ENCODE measurements around the gene RIPOR2.
"Not testable (repeated sequence)": the region's sequence is repeated elsewhere in the genome, so short reads cannot be mapped to it uniquely, and the experiment has no call there.

Gene RIPOR2

GRCh38 chr6:24951811-24952299 is 16.1 kb upstream of the RIPOR2 start:
- peak; percentile 29 for DNase-seq (ENCODE audit: low read depth)

GRCh38 chr6:24950218-24950941 is 14.6 kb upstream of the RIPOR2 start:
- no peak for DNase-seq (ENCODE audit: low read depth)

- peak; percentile 55 for DNase-seq (ENCODE audit: low read depth)
These were observed 13.3 kb upstream of the RIPOR2 start for GRCh38 chr6:24949020-24949569.

GRCh38 chr6:24948261-24948660 is 12.5 kb upstream of the RIPOR2 start:
- DNase-seq (ENCODE audit: low read depth): not testable (repeated sequence)

GRCh38 chr6:24947636-24948035 is 11.9 kb upstream of the RIPOR2 start:
- DNase-seq (ENCODE audit: low read depth): no peak

- DNase-seq (ENCODE audit: low read depth): no peak
These were observed 9.3 kb upstream of the RIPOR2 start for GRCh38 chr6:24945054-24945453.

- no peak for DNase-seq (ENCODE audit: low read depth)
These were observed 8.0 kb upstream of the RIPOR2 start for GRCh38 chr6:24943774-24944173.

GRCh38 chr6:24940311-24940917 is 4.7 kb upstream of the RIPOR2 start:
- no peak for DNase-seq (ENCODE audit: low read depth)

- peak; percentile 38 for DNase-seq (ENCODE audit: low read depth)
These were observed 1.0 kb upstream of the RIPOR2 start for GRCh38 chr6:24936641-24937317.

GRCh38 chr6:24933868-24934401 is 1.8 kb downstream of the RIPOR2 start:
- DNase-seq (ENCODE audit: low read depth): no peak

- DNase-seq (ENCODE audit: low read depth): no peak
These were observed 2.5 kb downstream of the RIPOR2 start for GRCh38 chr6:24933266-24933665.

GRCh38 chr6:24932832-24933231 is 2.9 kb downstream of the RIPOR2 start:
- DNase-seq (ENCODE audit: low read depth): no peak

GRCh38 chr6:24931718-24932691 is 3.8 kb downstream of the RIPOR2 start:
- DNase-seq (ENCODE audit: low read depth): no peak

GRCh38 chr6:24931296-24931695 is 4.5 kb downstream of the RIPOR2 start:
- DNase-seq (ENCODE audit: low read depth): no peak

GRCh38 chr6:24930431-24930871 is 5.3 kb downstream of the RIPOR2 start:
- no peak for DNase-seq (ENCODE audit: low read depth)

- DNase-seq (ENCODE audit: low read depth): no peak
These were observed 6.5 kb downstream of the RIPOR2 start for GRCh38 chr6:24929242-24929641.

- no peak for DNase-seq (ENCODE audit: low read depth)
These were observed 7.6 kb downstream of the RIPOR2 start for GRCh38 chr6:24927985-24928745.

- no peak for DNase-seq (ENCODE audit: low read depth)
These were observed 8.3 kb downstream of the RIPOR2 start for GRCh38 chr6:24927277-24927955.

GRCh38 chr6:24926647-24927046 is 9.1 kb downstream of the RIPOR2 start:
- DNase-seq (ENCODE audit: low read depth): not testable (repeated sequence)

GRCh38 chr6:24926192-24926591 is 9.6 kb downstream of the RIPOR2 start:
- DNase-seq (ENCODE audit: low read depth): no peak

Data from activated T-helper 1 cell treated with Interleukin-2 at 50 U/mL for 16 hours (primary cell).